Endothelial cell of umbilical vein (primary cell): ENCODE data around the gene KLF16. TPM values are rescaled to one million over a fixed set of nuclear protein-coding genes. Genes with fewer than 3 reads are reported as not detected.

Experiments
- BruUV-seq: library from RNA; stranded (reverse); fragments of 400-500 nt; replicated peaks from 2 replicates; lab custom pipeline; 2021; lab: Mats Ljungman, UMichigan
- CTCF ChIA-PET: fragments of 300-600, 350-600 bp; sonication (Branson Sonifier 250); formaldehyde crosslinking; loops from one replicate; lab custom pipeline; 2021; ENCODE audit warnings: antibody characterized with exemption, inconsistent platforms; lab: Charles Lee
- POLR2A ChIA-PET: fragments of 300-600, 350-600 bp; sonication (Branson Sonifier 250); formaldehyde crosslinking; loops from one replicate; lab custom pipeline; 2021; ENCODE audit warnings: antibody characterized with exemption, inconsistent platforms; lab: Charles Lee
- DNase-seq: peaks from one replicate; pipeline ENCODE4 v3.0.0-alpha.2; 2011; ENCODE audit warnings: low read depth, low spot score
- FAIRE-seq: peaks from 2 replicates; lab custom pipeline; 2011; peaks lifted over from hg19 to GRCh38; lab: Jason Lieb, UNC
- H2AFZ ChIP-seq: 2 replicates; pipeline ENCODE4 v1.6.0; 2012; ENCODE audit warnings: low read depth, low read length, control low read depth, inconsistent platforms
- H3K27ac ChIP-seq: 2 replicates; pipeline ENCODE4 v1.5.1; 2011; ENCODE audit warnings: low read depth, mild to moderate bottlenecking, control low read depth, low read length, moderate library complexity; ENCODE audit not compliant: insufficient read depth
- H3K27me3 ChIP-seq, 2 experiments: 2 replicates each; pipeline versions ENCODE4 v1.6.0 to v1.6.1; 2011; ENCODE audit warnings: low read length in 2 of 2, mixed read lengths in 1 of 2; ENCODE audit not compliant: control insufficient read depth in 2 of 2, insufficient read depth in 2 of 2
- H3K36me3 ChIP-seq, 2 experiments: 2 replicates in 1 of 2; 3 replicates in 1 of 2; pipeline ENCODE4 v1.5.1; 2011; ENCODE audit warnings: low read length in 2 of 2, mild to moderate bottlenecking in 1 of 2, moderate library complexity in 1 of 2; ENCODE audit not compliant: control insufficient read depth in 2 of 2, insufficient read depth in 2 of 2; ENCODE audit errors: extremely low read depth in 1 of 2
- H3K4me1 ChIP-seq: 3 replicates; pipeline ENCODE4 v1.5.1; 2011; ENCODE audit warnings: mild to moderate bottlenecking, low read length; ENCODE audit not compliant: control insufficient read depth, insufficient read depth; ENCODE audit errors: extremely low read depth
- H3K4me2 ChIP-seq: 2 replicates; pipeline ENCODE4 v1.6.1; 2011; ENCODE audit warnings: low read length, control low read depth, mixed read lengths; ENCODE audit not compliant: insufficient read depth
- H3K4me3 ChIP-seq, 3 experiments: fragments of 200-600 bp in 1 of 3; sonication (generic), shearing (Covaris generic) in 1 of 3; replicated peaks in 1 of 3; 2 replicates each; pipeline ENCODE4 v1.5.1; 2011 to 2016; ENCODE audit warnings: control low read depth in 3 of 3, low read length in 3 of 3, mild to moderate bottlenecking in 2 of 3, inconsistent platforms in 1 of 3, low read depth in 1 of 3, moderate library complexity in 1 of 3; ENCODE audit not compliant: insufficient read depth in 1 of 3
- H3K79me2 ChIP-seq: 2 replicates; pipeline ENCODE4 v1.6.0; 2012; ENCODE audit warnings: low read length, inconsistent platforms; ENCODE audit not compliant: control insufficient read depth, insufficient read depth
- H3K9ac ChIP-seq: replicated peaks from 2 replicates; pipeline ENCODE3; 2011; ENCODE audit warnings: low read length, control low read depth; ENCODE audit not compliant: insufficient read depth; ENCODE audit errors: extremely low read depth
- H3K9me1 ChIP-seq: replicated peaks from 3 replicates; pipeline ENCODE4 v1.6.0; 2011; ENCODE audit warnings: mild to moderate bottlenecking, low read length; ENCODE audit not compliant: control insufficient read depth, insufficient read depth; ENCODE audit errors: extremely low read depth
- H3K9me3 ChIP-seq: replicated peaks from 2 replicates; pipeline ENCODE4 v1.5.1; 2012; ENCODE audit warnings: low read length, inconsistent platforms; ENCODE audit not compliant: control insufficient read depth, insufficient read depth
- H4K20me1 ChIP-seq: replicated peaks from 2 replicates; pipeline ENCODE3; 2011; ENCODE audit warnings: mild to moderate bottlenecking, low read length; ENCODE audit not compliant: control insufficient read depth, insufficient read depth; ENCODE audit errors: extremely low read depth
- EZH2 ChIP-seq: IDR thresholded peaks from 2 replicates; pipeline ENCODE4 v1.6.1; 2012; ENCODE audit warnings: borderline replicate concordance, low read depth, mild to moderate bottlenecking, moderate library complexity, low read length, inconsistent platforms; ENCODE audit not compliant: severe bottlenecking
- FOS ChIP-seq: IDR thresholded peaks from 2 replicates; pipeline ENCODE4 v1.6.1; 2011; ENCODE audit warnings: mild to moderate bottlenecking, low read length, moderate library complexity, borderline replicate concordance; ENCODE audit not compliant: insufficient read depth
- GATA2 ChIP-seq: IDR thresholded peaks from 2 replicates; pipeline ENCODE4 v1.7.0; 2011; ENCODE audit warnings: low read depth, mild to moderate bottlenecking, moderate library complexity, mixed read lengths, low read length; ENCODE audit not compliant: insufficient read length, insufficient read depth
- JUN ChIP-seq: IDR thresholded peaks from 2 replicates; pipeline ENCODE4 v1.6.1; 2011; ENCODE audit warnings: borderline replicate concordance, low read depth; ENCODE audit not compliant: insufficient read length, insufficient read depth
- MYC ChIP-seq: IDR thresholded peaks from one replicate; pipeline ENCODE4 v1.6.1; 2011; ENCODE audit warnings: mild to moderate bottlenecking, low read depth, low read length
- POLR2A ChIP-seq: IDR thresholded peaks from 2 replicates; pipeline ENCODE4 v1.6.1; 2012; ENCODE audit warnings: low read depth, mild to moderate bottlenecking, control low read depth, low read length
- POLR2AphosphoS5 ChIP-seq: IDR thresholded peaks from 2 replicates; pipeline ENCODE4 v1.6.1; 2012; ENCODE audit warnings: low read depth, mild to moderate bottlenecking, control low read depth, low read length, moderate library complexity; ENCODE audit not compliant: insufficient read depth
- dilution Hi-C: fragments of 300-500 bp; cut with MboI; formaldehyde crosslinking; loops from one replicate; pipeline ENCODE4 v1.15.0; 2019; ENCODE audit warnings: low sequenced_read_pairs; ENCODE audit not compliant: extremely low pct_ligation_motif_present
- intact Hi-C: fragments of 100-400 bp; cut with micrococcal nuclease; formaldehyde crosslinking; loops from one replicate; pipeline ENCODE4 v1.10.0; 2022
- polyA plus RNA-seq, 4 experiments: library from polyadenylated mRNA; depleted of rRNA in 3 of 4; stranded (reverse) in 3 of 4; unstranded in 1 of 4; fragments of >200 nt; gene quantifications; 2 replicates each; pipeline versions ENCODE4 v1.2.1 to v1.2.3, GENCODE V29; 2011 to 2012; ENCODE audit warnings: missing spikeins in 1 of 4
- total RNA-seq: library from RNA; stranded (reverse); gene quantifications from 2 replicates; pipeline ENCODE4 v1.2.3, GENCODE V29; 2021
- TF ChIP-seq, protein P1 (sequence below): IDR thresholded peaks from 2 replicates; pipeline ENCODE4 v1.6.1; 2011; ENCODE audit not compliant: insufficient read depth, insufficient read length
- TF ChIP-seq, protein P2 (sequence below), 2 donors: IDR thresholded peaks; 1 replicate in 1 of 2; 2 replicates in 1 of 2; pipeline ENCODE4 v1.5.1; 2011; ENCODE audit warnings: low read length in 2 of 2, mild to moderate bottlenecking in 2 of 2, moderate library complexity in 2 of 2, control low read depth in 1 of 2, inconsistent platforms in 1 of 2, low read depth in 1 of 2; ENCODE audit not compliant: insufficient read depth in 1 of 2; ENCODE audit errors: extremely low read depth in 1 of 2

KLF16 gene
- total and polyA plus RNA-seq, 2 donors (not counting 3 experiments of a cell fraction or from before 2014, with no cell fraction given), result 11.6 to 36.6 TPM

DNA sequence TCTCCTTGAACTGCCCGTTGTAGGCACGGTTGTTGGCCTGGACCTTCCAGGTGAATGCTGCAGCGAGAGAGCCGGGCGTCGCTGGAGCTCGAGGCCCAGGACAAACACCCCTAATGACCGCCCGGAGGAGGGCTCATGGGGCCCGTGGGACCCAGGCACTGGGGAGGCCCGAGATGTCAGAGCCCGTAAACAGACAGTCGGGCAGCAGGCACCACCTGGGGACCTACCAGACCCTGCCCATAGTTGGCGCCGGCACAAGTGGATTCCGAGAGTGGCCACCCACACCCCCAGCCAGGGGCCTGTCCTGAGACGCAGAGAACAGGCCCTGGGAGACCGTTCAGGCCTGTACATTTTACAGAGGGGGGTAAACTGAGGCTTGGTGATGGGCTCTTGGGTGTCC is 53.7 kb downstream of the KLF16 start:
- no peak for TF ChIP-seq EZH2
- no peak for TF ChIP-seq POLR2A
- no peak for TF ChIP-seq JUN
- no peak for TF ChIP-seq FOS
- TF ChIP-seq, protein P1, sequence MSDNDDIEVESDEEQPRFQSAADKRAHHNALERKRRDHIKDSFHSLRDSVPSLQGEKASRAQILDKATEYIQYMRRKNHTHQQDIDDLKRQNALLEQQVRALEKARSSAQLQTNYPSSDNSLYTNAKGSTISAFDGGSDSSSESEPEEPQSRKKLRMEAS, result no peak
- TF ChIP-seq POLR2AphosphoS5, result no peak
- no peak for TF ChIP-seq MYC
- TF ChIP-seq, protein P2, sequence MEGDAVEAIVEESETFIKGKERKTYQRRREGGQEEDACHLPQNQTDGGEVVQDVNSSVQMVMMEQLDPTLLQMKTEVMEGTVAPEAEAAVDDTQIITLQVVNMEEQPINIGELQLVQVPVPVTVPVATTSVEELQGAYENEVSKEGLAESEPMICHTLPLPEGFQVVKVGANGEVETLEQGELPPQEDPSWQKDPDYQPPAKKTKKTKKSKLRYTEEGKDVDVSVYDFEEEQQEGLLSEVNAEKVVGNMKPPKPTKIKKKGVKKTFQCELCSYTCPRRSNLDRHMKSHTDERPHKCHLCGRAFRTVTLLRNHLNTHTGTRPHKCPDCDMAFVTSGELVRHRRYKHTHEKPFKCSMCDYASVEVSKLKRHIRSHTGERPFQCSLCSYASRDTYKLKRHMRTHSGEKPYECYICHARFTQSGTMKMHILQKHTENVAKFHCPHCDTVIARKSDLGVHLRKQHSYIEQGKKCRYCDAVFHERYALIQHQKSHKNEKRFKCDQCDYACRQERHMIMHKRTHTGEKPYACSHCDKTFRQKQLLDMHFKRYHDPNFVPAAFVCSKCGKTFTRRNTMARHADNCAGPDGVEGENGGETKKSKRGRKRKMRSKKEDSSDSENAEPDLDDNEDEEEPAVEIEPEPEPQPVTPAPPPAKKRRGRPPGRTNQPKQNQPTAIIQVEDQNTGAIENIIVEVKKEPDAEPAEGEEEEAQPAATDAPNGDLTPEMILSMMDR (IDR thresholded peaks at IDR 0.05; ENCODE audit: extremely low read depth in 1 of 2, insufficient read depth in 1 of 2, low read depth in 1 of 2, low read length in 2 of 2), result no peak
- no peak for TF ChIP-seq GATA2
- no peak for DNase-seq
- Histone ChIP-seq H3K9me1 (no peaks in the 10 kb centered on the region), H3K4me2 (no peak overlapping the region), H3K27ac (no peak overlapping the region), H3K9me3 (no peaks in the 10 kb centered on the region), H3K9ac (no peak overlapping the region), H3K4me3 (no peak overlapping the region), H3K4me1 (peaks cover 13% of the 10 kb centered on the region), H3K27me3 (no peaks in the 10 kb centered on the region), H3K79me2 (no peaks in the 10 kb centered on the region), H3K36me3 (no peaks in the 10 kb centered on the region), H4K20me1 (no peaks in the 10 kb centered on the region), H2AFZ (no peak overlapping the region)
- dilution Hi-C loops (no loop called here), intact Hi-C loops (loop anchor here (5.0 kb wide), 1 partner anchor 32 kb away; no protein-coding TSS in a partner anchor)
- no TSS peak for BruUV-seq
- ChIA-PET POLR2A (no interaction called here), CTCF (no interaction called here)
- no peak for FAIRE-seq
